HG03196 (cell line): ENCODE results near the gene JUN.
A peak's percentile ranks its signal among the peaks of the same experiment; 100 is the strongest.

ENCODE experiments used
- ATAC-seq: cut with Tn5 transposase; IDR thresholded peaks from one replicate; pipeline ENCODE4 v1.9.1; 2021; ENCODE audit not compliant: unreplicated experiment

Gene JUN

DNA sequence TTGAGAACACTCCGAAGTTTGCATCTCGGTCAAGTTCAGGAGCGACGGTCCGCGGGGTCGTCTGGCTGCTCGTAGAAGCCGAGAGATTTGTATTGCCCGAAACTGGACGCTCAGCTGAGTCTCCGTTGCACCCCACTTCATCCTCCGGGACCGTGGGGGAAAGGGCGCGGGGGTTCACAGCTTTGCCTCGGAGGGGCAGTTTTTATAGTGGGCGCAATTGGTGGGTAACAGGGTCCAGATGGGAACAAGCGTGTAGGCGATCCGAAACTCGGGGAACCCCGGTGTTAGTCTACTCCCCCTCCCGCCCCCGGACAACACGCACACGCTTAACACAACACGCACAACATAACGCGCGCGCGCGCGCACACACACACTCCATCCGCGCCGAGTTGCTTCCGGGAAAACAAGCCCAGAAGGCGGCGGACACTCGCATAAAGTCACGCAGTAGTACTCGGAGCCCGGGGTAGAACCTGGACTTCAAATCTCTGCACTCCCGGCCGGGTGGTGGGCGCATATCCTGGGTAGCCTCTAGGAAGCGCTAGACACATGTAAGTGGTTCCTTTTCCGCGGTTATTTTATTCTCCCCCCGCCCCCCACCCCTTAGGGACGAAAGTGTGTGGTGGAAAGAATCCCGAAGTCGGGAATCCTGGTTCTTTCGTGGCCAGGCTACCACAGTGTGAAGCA, 1.1 kb upstream of the JUN start:
- no peak for ATAC-seq

DNA sequence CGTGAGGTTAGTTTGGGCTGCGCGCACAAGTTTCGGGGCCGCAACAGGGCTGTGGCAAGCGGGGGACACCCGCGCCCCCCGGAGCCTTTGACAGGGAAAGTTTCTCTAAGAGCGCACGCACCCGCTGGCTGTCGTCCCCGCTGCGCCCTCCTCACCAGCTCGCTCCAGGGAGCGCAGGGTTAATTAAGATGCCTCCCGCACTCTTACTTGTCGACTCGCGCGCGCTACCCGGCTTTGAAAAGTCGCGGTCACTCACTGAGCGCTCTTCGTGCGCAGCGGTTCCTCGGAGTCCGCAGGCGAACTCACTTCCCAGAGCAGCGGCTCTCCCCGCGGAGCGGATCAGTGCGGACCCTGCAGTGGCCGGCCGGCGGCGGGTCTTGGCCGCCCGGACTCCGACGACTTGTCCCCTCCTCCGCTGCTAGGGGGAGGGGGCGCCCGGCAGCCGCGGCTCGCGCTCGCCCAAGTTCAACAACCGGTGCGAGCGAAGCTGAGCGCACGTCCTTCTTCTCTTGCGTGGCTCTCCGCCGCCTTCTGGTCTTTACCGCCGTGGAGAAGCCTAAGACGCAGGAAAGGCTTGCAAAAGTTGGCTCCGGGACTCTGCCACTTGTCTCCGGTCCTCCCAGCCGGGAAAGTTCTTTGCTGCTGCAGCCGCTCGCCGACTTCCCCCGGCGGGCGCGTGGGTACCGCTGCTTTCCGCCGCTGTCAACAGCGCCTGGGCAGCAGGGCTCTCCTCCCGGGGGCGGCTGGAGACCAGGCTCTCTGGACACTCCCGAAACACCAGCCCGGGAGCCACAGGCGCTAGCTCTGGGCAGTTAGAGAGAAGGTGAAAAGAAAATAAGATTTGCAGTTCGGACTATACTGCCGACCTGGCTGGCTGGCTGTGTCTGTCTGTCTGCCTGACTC, 506 bp downstream of the JUN start:
- peak; percentile 1 for ATAC-seq

DNA sequence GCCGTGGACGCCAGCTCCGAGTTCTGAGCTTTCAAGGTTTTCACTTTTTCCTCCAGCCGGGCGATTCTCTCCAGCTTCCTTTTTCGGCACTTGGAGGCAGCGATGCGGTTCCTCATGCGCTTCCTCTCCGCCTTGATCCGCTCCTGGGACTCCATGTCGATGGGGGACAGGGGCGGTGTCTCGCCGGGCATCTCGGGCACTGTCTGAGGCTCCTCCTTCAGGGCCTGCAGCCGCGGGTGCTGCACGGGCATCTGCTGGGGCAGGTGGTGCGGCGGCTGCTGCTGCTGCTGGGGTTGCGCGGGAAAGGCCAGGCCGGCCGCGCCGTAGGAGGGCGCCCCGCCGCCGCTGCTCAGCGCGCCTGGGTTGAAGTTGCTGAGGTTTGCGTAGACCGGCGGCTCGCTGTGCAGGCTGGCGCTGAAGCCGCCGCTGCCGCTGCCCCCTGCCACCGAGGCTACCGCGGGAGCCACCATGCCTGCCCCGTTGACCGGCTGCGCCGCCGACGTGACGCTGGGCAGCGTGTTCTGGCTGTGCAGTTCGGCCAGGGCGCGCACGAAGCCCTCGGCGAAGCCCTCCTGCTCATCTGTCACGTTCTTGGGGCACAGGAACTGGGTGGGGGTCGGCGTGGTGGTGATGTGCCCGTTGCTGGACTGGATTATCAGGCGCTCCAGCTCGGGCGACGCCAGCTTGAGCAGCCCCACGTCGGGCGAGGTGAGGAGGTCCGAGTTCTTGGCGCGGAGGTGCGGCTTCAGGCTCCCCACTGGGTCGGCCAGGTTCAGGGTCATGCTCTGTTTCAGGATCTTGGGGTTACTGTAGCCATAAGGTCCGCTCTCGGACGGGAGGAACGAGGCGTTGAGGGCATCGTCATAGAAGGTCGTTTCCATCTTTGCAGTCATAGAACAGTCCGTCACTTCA, 1.4 kb downstream of the JUN start:
- no peak for ATAC-seq

GRCh38 chr1:58781541-58782177, 2.2 kb downstream of the JUN start:
- no peak for ATAC-seq

GRCh38 chr1:58780836-58781452, 2.9 kb downstream of the JUN start:
- ATAC-seq: no peak

DNA sequence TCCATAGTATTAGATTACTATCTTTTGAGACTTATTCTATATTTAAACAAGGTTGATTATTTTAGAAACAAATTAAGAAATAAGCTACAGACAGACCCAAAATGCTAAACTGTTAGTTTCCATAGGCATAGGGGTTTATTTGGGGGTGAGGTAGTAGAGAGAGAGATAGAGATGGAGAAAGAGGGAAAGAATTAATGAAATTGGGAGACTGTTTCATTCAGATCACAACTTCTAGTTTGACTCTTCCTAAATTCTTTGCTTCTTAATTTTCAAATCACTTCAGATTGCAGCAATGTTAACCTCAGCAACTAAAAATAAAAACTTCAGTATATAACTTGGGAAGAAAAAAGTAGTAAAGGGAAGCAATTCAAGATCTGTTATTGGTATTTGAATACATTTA, 3.4 kb downstream of the JUN start:
- ATAC-seq: no peak

DNA sequence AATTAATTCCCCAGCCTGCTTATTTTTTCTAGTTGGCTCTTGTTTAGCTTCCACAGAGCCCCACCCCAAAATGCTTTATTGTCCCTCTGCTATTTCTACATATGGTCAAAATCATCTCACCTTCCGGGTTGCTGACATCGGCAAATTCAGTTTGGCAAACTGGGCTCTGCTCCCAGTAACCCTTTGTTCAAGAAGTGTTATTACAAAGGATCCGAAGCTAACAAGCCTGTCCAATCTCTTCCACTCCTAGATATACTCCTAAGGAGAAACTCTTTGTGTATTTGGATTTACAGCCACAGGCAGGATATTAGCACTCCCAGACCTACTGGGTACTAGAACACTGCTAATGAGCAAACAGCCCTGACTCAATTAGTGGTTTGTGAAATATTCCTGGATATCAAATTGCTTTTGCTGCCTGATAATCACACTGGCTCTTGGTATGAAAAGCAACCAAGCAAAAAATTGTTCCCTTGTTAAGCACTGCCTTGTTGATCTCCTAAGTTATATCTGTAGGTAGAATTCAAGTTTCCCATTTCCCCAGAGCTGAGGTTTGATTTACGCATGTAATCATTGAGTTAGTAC, 4.0 kb downstream of the JUN start:
- ATAC-seq: no peak

- no peak for ATAC-seq
Measured at GRCh38 chr1:58779059-58779754, 4.6 kb downstream of the JUN start.

DNA sequence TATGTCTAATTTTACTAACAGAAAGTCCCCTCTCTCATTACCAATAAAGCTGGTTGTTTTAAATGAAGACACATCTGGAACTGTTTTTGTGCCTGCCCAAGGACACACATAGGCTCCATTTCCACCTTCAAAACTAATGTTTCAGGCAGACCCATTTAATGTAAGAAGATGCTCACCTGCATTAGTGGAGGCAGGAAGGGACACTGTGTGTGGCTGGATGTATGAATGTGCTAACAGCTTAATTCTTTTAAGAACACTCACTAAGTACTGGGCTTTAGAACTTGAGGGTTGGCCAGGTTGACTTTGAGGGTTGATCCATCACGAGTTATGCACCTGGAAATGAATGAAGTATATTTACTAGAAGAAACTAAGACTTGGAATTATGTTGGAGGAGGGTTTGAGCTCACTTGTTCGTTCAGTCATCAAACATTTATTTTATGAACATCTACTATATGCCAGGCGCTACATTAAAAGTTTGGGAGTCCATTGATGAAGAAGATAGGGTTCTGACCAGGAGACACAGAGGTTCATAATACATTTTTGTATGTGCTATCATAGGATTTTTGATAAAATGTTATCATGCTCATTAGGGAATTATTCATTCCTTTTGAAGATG, 5.4 kb downstream of the JUN start:
- ATAC-seq: no peak

- ATAC-seq: no peak
Measured at GRCh38 chr1:58774027-58774426, 9.8 kb downstream of the JUN start.

DNA sequence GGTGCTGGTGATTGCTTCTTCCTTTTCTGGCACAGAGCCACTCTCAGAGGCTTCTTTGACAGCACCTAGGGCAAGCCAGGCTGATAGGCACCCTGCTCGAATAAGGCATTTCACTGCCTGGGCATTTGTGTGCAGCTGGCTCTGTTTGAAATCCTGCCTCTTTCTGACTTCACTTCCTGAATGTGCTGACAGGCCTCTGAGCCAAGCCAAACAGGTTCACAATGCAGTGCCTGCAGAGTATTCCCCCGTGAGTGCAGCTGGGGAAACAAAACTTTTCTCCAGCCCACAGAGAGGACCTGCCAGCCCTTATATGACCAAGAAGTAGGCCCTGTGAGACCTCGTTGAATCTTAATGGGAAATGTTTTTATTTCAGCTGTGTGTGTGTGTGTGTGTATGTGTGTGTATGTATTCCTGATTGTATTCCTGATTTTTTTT, 10.4 kb downstream of the JUN start:
- peak; percentile 74 for ATAC-seq

GRCh38 chr1:58769809-58770320, 14.0 kb downstream of the JUN start:
- no peak for ATAC-seq

DNA sequence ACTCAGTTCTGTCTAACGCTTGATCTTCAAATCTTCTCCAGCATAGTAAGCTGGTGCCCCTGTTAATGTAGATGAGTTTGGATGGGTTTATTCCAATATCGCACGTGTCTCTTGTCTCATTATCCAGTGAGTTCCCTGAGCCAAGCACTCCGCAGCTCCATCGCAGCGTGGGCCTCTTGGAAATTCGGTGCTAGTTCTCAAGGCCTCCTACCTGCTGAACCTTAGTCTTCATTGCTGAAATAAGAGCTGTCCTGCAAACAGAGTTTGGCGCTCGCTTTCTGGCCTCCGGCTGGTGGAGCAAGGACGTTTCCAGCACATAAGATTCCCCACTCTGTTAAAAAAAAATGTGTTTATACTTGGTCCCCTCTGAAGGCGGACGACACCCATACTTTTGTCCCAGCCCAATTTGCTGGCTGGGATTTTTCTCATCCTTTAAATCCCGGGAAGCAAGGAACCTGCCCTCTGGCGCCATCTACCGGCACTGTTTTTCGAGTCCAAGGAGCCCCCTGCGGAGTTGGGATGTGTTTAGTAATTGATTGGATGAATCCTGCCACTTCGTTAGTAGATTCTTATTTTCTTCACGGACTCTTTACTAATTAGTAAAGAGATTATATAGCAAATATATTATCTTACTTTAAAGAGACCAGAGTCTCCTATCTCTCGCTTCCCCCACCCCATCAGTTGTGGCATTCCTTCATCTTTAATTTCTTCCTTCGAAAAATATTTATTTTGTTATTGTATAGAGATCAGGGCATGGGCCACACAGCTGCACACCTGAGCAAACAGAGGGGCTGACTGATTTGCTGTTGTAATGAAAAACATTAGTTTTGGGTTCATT, 14.7 kb downstream of the JUN start:
- no peak for ATAC-seq

DNA sequence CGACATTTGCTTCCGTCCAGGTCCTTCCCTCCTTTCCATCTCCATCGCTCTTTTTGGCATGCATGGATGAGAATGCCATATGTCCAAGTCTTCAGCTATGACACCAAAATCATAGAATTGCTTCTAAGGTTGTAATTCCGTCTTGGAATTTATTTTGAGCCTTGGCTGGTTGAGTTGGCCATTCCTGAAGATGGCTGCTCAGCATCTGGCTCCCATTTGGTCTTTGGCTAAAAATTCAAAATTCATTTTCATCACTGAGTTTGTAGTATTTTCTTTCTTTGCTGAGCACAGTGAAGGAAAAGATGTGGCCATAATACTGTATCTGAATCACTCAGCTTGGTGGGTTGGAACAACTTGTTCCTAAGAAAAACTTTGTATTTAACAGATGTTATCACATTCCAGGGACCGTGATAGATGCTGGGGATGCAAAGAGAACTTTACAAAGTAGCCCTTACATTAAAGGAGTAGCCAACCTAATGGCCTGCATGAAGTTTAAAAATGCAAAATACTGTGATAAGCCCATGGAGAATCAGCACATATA, 15.6 kb downstream of the JUN start:
- no peak for ATAC-seq

GRCh38 chr1:58767143-58767542, 16.7 kb downstream of the JUN start:
- ATAC-seq: no peak

- no peak for ATAC-seq
Measured at GRCh38 chr1:58765441-58765840, 18.4 kb downstream of the JUN start.

DNA sequence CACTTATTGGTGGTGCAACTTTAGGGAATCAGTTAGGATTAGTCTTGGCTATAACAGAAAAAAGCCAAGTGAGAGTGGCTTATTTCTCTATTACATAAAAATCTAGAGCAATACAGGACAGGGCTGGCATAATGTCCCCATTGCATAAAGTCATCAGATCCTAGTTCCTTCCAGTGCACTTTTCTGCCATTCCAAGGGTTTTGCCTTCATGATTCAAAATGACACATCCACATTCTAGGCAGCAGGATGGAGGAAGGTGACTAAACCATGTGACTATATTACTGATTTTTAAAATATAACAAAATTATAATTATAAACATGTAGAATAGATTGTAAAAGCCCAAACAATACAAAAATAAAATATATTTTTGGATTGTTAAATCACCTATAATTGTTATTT, 18.8 kb downstream of the JUN start:
- no peak for ATAC-seq
